Panc1 (cell line): Measurements from ENCODE around the gene MED12L. TPM values are rescaled to one million over a fixed set of nuclear protein-coding genes. Genes with fewer than 3 reads are reported as not detected.

Source experiments
- ATAC-seq: fragments of 200-7000 bp; cut with Tn5 transposase; 2 replicates; pipeline ENCODE4 v1.9.1; 2020; ENCODE audit warnings: mild to moderate bottlenecking, moderate library complexity
- BruUV-seq: library from RNA; stranded (reverse); fragments of 400-500 nt; replicated peaks from 2 replicates; lab custom pipeline; 2021; lab: Mats Ljungman, UMichigan
- CTCF ChIA-PET: fragments of 300-600 bp; sonication (Branson Sonifier 250); formaldehyde crosslinking; loops from one replicate; lab custom pipeline; 2022; ENCODE audit warnings: antibody characterized with exemption; lab: Charles Lee
- POLR2A ChIA-PET: fragments of 300-600 bp; sonication (Branson Sonifier 250); formaldehyde crosslinking; loops from one replicate; lab custom pipeline; 2022; ENCODE audit warnings: antibody characterized with exemption; lab: Charles Lee
- DNase-seq: peaks from one replicate; pipeline ENCODE4 v3.0.0-alpha.2; 2010; ENCODE audit warnings: low read depth, low spot score
- H3K27ac ChIP-seq: 2 replicates; pipeline ENCODE4 v1.5.1; 2011; ENCODE audit warnings: mild to moderate bottlenecking, low read length, inconsistent platforms
- H3K27me3 ChIP-seq: fragments of 200-500 bp; sonication (Bioruptor generic); 2 replicates; pipeline ENCODE4 v1.6.0; 2014; ENCODE audit warnings: low read length, inconsistent platforms; ENCODE audit not compliant: control insufficient read depth, insufficient read depth
- H3K36me3 ChIP-seq: fragments of 200-500 bp; sonication (Bioruptor generic); 2 replicates; pipeline ENCODE4 v1.5.1; 2014; ENCODE audit warnings: inconsistent platforms, mild to moderate bottlenecking, low read length, moderate library complexity; ENCODE audit not compliant: control insufficient read depth, insufficient read depth
- H3K4me1 ChIP-seq: 2 replicates; pipeline ENCODE4 v1.5.1; 2011; ENCODE audit warnings: inconsistent platforms, mild to moderate bottlenecking, low read length, moderate library complexity; ENCODE audit not compliant: control insufficient read depth, insufficient read depth
- H3K4me3 ChIP-seq, 2 experiments: 2 replicates each; pipeline ENCODE4 v1.5.1; 2011 to 2012; ENCODE audit warnings: low read depth in 2 of 2, low read length in 2 of 2, mild to moderate bottlenecking in 2 of 2, inconsistent platforms in 1 of 2, moderate library complexity in 1 of 2
- H3K9me3 ChIP-seq: fragments of 200-500 bp; sonication (Bioruptor generic); 2 replicates; pipeline ENCODE4 v1.5.1; 2014; ENCODE audit warnings: low read depth, mild to moderate bottlenecking, inconsistent platforms, low read length, moderate library complexity; ENCODE audit not compliant: control insufficient read depth, insufficient read depth
- POLR2AphosphoS5 ChIP-seq: IDR thresholded peaks from 2 replicates; pipeline ENCODE4 v1.6.1; 2012; ENCODE audit warnings: mild to moderate bottlenecking, low read depth, low read length, moderate library complexity
- SIN3A ChIP-seq: IDR thresholded peaks from 2 replicates; pipeline ENCODE4 v1.6.1; 2012; ENCODE audit warnings: low read depth, mild to moderate bottlenecking, low read length, moderate library complexity, borderline replicate concordance; ENCODE audit not compliant: insufficient read depth
- TCF7L2 ChIP-seq: IDR thresholded peaks from 2 replicates; pipeline ENCODE4 v1.6.1; 2011; ENCODE audit warnings: mild to moderate bottlenecking, low read depth, low read length, inconsistent platforms
- in situ Hi-C: cut with HindIII; loops from 2 replicates; pipeline ENCODE4 v1.10.0; 2016; ENCODE audit warnings: low sequenced_read_pairs, low pct_unique_long_range_greater_than_20kb
- intact Hi-C: fragments of 100-400 bp; cut with micrococcal nuclease; formaldehyde crosslinking; loops from one replicate; pipeline ENCODE4 v1.10.0; 2022; ENCODE audit not compliant: unreplicated experiment
- total RNA-seq: library from RNA; stranded (reverse); gene quantifications from one replicate; pipeline ENCODE4 v1.2.1, GENCODE V29; 2021; ENCODE audit not compliant: unreplicated experiment
- TF ChIP-seq, protein P1 (sequence below), 2 experiments: IDR thresholded peaks; 2 replicates each; pipeline ENCODE4 v1.6.1; 2011 to 2012; ENCODE audit warnings: low read depth in 2 of 2, control low read depth in 1 of 2, low read length in 1 of 2, mild to moderate bottlenecking in 1 of 2, moderate library complexity in 1 of 2; ENCODE audit not compliant: insufficient read depth in 1 of 2
- TF ChIP-seq, protein P2 (sequence below): fragments of 450-650 bp; IDR thresholded peaks from 2 replicates; pipeline ENCODE4 v1.5.1; 2017; ENCODE audit warnings: mild to moderate bottlenecking

Gene MED12L
- total RNA-seq, 1 experiment from 2014 or later = 2.8 TPM

DNA sequence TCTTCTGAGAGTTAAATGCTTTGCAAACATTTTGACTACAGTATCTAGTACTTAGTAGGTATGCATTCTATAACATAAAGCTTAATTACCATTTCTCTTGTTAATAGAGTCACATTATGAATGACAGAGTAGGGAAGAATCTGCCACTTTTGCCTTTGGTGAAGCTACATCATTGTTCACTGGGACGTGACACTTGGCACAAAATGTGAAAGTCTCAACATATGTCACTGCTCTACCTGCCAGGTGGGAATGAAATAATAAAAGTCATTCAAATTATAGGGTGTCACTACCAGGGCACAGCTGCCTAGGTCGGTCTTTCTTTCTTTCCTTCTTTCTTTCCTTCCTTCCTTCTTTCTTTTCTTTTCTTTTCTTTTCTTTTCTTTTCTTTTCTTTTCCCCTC lies 213.5 kb downstream of the MED12L start:
- CTCF ChIA-PET = no interaction called here
- Histone ChIP-seq H3K9me3 (no peaks in the 10 kb centered on the region), H3K27me3 (no peaks in the 10 kb centered on the region), H3K27ac (no peak overlapping the region), H3K36me3 (no peaks in the 10 kb centered on the region), H3K4me3 (no peak overlapping the region), H3K4me1 (no peaks in the 10 kb centered on the region)
- POLR2A ChIA-PET = no interaction called here
- in situ Hi-C loops = no loop called here
- TF ChIP-seq TCF7L2 = no peak
- TF ChIP-seq, protein P1, sequence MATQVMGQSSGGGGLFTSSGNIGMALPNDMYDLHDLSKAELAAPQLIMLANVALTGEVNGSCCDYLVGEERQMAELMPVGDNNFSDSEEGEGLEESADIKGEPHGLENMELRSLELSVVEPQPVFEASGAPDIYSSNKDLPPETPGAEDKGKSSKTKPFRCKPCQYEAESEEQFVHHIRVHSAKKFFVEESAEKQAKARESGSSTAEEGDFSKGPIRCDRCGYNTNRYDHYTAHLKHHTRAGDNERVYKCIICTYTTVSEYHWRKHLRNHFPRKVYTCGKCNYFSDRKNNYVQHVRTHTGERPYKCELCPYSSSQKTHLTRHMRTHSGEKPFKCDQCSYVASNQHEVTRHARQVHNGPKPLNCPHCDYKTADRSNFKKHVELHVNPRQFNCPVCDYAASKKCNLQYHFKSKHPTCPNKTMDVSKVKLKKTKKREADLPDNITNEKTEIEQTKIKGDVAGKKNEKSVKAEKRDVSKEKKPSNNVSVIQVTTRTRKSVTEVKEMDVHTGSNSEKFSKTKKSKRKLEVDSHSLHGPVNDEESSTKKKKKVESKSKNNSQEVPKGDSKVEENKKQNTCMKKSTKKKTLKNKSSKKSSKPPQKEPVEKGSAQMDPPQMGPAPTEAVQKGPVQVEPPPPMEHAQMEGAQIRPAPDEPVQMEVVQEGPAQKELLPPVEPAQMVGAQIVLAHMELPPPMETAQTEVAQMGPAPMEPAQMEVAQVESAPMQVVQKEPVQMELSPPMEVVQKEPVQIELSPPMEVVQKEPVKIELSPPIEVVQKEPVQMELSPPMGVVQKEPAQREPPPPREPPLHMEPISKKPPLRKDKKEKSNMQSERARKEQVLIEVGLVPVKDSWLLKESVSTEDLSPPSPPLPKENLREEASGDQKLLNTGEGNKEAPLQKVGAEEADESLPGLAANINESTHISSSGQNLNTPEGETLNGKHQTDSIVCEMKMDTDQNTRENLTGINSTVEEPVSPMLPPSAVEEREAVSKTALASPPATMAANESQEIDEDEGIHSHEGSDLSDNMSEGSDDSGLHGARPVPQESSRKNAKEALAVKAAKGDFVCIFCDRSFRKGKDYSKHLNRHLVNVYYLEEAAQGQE (IDR thresholded peaks at IDR 0.05; ENCODE audit: insufficient read depth in 1 of 2, low read depth in 2 of 2, low read length in 1 of 2) = no peak
- no peak for TF ChIP-seq POLR2AphosphoS5
- TF ChIP-seq, protein P2, sequence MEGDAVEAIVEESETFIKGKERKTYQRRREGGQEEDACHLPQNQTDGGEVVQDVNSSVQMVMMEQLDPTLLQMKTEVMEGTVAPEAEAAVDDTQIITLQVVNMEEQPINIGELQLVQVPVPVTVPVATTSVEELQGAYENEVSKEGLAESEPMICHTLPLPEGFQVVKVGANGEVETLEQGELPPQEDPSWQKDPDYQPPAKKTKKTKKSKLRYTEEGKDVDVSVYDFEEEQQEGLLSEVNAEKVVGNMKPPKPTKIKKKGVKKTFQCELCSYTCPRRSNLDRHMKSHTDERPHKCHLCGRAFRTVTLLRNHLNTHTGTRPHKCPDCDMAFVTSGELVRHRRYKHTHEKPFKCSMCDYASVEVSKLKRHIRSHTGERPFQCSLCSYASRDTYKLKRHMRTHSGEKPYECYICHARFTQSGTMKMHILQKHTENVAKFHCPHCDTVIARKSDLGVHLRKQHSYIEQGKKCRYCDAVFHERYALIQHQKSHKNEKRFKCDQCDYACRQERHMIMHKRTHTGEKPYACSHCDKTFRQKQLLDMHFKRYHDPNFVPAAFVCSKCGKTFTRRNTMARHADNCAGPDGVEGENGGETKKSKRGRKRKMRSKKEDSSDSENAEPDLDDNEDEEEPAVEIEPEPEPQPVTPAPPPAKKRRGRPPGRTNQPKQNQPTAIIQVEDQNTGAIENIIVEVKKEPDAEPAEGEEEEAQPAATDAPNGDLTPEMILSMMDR = no peak
- no peak for TF ChIP-seq SIN3A
- BruUV-seq = no TSS peak
- ATAC-seq (no peak), DNase-seq (no peak)
- intact Hi-C loops = no loop called here

DNA sequence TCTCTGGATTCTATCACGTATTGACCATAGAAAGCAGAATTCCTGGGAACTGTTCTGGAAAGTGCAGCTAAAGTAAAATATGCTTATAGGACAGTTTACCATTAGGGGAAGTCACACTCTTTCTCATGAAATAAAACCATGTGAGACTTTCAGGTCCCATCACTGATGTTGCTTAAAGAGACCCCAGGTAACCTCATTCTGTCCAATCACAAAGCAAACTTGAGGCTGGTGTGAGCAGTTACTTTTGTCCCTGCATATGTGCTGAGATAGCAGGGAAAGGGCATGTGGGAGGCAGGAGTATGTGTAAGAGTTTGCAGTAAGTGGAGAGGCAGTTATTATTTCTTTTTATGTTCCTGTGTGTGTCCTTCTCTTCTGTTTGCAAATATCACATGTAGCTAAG lies 215.1 kb downstream of the MED12L start:
- Histone ChIP-seq H3K27me3 (no peaks in the 10 kb centered on the region), H3K9me3 (no peaks in the 10 kb centered on the region), H3K4me3 (no peak overlapping the region), H3K36me3 (no peaks in the 10 kb centered on the region), H3K27ac (no peak overlapping the region), H3K4me1 (no peaks in the 10 kb centered on the region)
- CTCF ChIA-PET = no interaction called here
- intact Hi-C loops = no loop called here
- POLR2A ChIA-PET = no interaction called here
- no peak for DNase-seq
- in situ Hi-C loops = no loop called here
- no peak for TF ChIP-seq TCF7L2
- TF ChIP-seq SIN3A = no peak
- no peak for TF ChIP-seq POLR2AphosphoS5
- TF ChIP-seq, protein P2 = no peak
- TF ChIP-seq, protein P1 (IDR thresholded peaks at IDR 0.05; ENCODE audit: insufficient read depth in 1 of 2, low read depth in 2 of 2, low read length in 1 of 2) = no peak
- no TSS peak for BruUV-seq
- no peak for ATAC-seq
